NB4 (cell line): Measurements from ENCODE around the gene PSMD12.
"Not testable (repeated sequence)": the region's sequence is repeated elsewhere in the genome, so short reads cannot be mapped to it uniquely, and the experiment has no call there.

Source experiments
- DNase-seq: peaks from one replicate; pipeline ENCODE4 v3.0.0; 2010; ENCODE audit warnings: low read depth
- H3K4me3 ChIP-seq: one replicate; pipeline ENCODE4 v1.5.1; 2011; ENCODE audit warnings: mild to moderate bottlenecking, low read depth, low read length, moderate library complexity
- MYC ChIP-seq: IDR thresholded peaks from 2 replicates; pipeline ENCODE4 v1.6.1; 2011; ENCODE audit warnings: low read depth, low read length
- POLR2A ChIP-seq: IDR thresholded peaks from 2 replicates; pipeline ENCODE4 v1.6.1; 2011; ENCODE audit warnings: mild to moderate bottlenecking; ENCODE audit not compliant: insufficient read length; ENCODE audit errors: extremely low read depth
- TF ChIP-seq, protein P1 (sequence below): IDR thresholded peaks from 2 replicates; pipeline ENCODE4 v1.6.1; 2011; ENCODE audit warnings: low read depth, low read length
- TF ChIP-seq, protein P2 (sequence below): IDR thresholded peaks from one replicate; pipeline ENCODE4 v1.5.1; 2012; ENCODE audit warnings: low read depth, low read length

PSMD12 gene

DNA sequence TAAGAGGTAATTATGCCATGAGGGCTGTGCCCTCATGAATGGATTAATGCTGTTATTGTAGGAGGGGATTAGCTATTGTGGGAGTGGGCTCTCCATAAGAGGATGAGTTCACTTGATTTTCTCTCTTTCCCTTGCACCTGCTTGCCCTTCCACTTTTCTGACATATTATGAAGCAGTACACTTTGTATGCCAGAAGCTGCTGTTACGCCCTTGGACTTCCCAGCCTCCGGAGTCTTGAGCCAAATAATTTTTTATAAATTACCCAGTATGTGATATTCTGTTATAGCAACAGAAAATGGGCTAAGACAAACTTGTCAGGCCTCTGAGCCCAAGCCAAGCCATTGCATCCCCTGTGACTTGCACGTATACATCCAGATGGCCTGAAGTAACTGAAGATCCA, 38.4 kb downstream of the PSMD12 start:
- H3K4me3 ChIP-seq: no peak overlapping the region
- TF ChIP-seq, protein P1, sequence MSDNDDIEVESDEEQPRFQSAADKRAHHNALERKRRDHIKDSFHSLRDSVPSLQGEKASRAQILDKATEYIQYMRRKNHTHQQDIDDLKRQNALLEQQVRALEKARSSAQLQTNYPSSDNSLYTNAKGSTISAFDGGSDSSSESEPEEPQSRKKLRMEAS: no peak
- TF ChIP-seq, protein P2, sequence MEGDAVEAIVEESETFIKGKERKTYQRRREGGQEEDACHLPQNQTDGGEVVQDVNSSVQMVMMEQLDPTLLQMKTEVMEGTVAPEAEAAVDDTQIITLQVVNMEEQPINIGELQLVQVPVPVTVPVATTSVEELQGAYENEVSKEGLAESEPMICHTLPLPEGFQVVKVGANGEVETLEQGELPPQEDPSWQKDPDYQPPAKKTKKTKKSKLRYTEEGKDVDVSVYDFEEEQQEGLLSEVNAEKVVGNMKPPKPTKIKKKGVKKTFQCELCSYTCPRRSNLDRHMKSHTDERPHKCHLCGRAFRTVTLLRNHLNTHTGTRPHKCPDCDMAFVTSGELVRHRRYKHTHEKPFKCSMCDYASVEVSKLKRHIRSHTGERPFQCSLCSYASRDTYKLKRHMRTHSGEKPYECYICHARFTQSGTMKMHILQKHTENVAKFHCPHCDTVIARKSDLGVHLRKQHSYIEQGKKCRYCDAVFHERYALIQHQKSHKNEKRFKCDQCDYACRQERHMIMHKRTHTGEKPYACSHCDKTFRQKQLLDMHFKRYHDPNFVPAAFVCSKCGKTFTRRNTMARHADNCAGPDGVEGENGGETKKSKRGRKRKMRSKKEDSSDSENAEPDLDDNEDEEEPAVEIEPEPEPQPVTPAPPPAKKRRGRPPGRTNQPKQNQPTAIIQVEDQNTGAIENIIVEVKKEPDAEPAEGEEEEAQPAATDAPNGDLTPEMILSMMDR: no peak
- TF ChIP-seq POLR2A (no peak), MYC (no peak)
- DNase-seq: no peak

DNA sequence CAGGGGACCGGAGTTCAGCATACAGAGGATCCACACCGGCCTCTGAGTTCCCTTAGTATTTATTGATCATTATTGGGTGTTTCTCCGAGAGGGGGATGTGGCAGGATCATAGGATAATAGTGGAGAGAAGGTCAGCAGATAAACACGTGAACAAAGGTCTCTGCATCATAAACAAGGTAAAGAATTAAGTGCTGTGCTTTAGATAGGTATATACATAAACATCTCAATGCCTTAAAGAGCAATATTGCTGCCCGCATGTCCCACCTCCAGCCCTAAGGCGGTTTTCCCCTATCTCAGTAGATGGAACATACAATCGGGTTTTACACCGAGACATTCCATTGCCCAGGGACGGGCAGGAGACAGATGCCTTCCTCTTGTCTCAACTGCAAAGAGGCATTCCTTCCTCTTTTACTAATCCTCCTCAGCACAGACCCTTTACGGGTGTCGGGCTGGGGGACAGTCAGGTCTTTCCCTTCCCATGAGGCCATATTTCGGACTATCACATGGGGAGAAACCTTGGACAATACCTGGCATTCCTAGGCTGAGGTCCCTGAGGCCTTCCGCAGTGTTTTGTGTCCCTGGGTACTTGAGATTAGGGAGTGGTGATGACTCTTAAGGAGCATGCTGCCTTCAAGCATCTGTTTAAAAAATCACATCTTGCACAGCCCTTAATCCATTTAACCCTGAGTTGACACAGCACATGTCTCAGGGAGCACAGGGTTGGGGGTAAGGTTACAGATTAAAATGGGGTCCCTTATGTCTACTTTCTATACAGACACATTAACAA, 39.2 kb downstream of the PSMD12 start:
- not testable (repeated sequence) for DNase-seq, H3K4me3 ChIP-seq

DNA sequence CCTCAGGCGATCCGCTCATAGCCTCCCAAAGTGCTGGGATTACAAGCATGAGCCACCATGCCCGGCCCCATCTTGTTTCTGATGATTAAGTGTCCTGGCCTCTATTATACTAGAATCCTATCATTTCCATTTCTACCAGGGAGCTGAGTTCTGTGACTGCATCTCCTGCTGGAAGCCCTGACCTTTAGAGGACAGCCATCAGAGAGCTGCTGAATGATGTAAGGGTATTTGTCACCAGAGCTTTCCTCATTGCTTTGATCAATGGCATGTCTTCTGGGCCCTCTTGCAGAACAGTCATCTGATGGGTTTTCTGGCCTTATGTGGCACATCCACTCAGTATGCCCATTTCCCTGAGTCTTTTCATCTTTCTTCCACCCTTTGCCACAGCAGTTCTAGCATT, 39.9 kb downstream of the PSMD12 start:
- no peak overlapping the region for H3K4me3 ChIP-seq
- no peak for DNase-seq
- TF ChIP-seq MYC (no peak), POLR2A (no peak)
- TF ChIP-seq, protein P2: no peak
- TF ChIP-seq, protein P1: no peak

DNA sequence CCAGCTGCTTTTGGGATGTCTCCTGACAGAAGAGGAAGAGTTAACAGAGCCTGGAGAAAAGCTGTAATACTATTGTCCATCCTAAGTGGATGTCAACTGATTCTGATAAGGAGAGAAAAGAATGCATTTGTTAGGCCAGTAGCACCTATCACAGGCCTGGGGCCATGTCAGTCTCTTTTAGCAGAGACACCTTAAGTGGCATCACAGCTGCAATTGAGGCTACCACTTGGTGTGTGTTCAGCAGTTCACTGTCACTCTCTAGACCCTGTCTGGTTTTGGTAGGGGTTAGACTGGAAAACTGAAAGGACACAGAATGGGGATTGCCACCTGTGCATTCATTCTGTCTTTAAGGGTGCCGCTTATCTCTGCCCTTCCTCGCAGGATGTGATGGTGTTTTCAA, 42.0 kb downstream of the PSMD12 start:
- no peak for DNase-seq
- no peak overlapping the region for H3K4me3 ChIP-seq
- TF ChIP-seq, protein P1: no peak
- no peak for TF ChIP-seq MYC
- no peak for TF ChIP-seq POLR2A
- TF ChIP-seq, protein P2: no peak

DNA sequence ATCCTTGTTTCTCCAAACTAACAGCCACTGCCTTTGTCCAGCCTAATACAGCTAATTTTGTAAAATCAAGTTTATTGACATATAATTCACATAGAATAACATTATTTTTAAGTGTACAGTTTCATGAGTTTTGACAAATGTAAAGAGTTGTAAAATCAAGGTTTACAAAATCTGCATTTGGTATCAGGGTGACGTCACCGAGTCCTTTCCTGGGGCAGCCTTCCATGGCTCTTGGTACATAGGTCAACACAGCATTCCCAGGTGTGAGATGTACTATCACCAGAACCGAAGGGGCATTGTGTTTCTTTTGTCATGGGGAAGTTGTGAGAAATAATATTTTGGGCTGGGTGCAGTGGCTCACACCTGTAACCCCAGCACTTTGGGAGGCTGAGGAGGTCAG, 42.9 kb downstream of the PSMD12 start:
- no peak overlapping the region for H3K4me3 ChIP-seq
- DNase-seq: no peak
- TF ChIP-seq, protein P1: no peak
- TF ChIP-seq, protein P2: no peak
- TF ChIP-seq MYC: no peak
- no peak for TF ChIP-seq POLR2A

DNA sequence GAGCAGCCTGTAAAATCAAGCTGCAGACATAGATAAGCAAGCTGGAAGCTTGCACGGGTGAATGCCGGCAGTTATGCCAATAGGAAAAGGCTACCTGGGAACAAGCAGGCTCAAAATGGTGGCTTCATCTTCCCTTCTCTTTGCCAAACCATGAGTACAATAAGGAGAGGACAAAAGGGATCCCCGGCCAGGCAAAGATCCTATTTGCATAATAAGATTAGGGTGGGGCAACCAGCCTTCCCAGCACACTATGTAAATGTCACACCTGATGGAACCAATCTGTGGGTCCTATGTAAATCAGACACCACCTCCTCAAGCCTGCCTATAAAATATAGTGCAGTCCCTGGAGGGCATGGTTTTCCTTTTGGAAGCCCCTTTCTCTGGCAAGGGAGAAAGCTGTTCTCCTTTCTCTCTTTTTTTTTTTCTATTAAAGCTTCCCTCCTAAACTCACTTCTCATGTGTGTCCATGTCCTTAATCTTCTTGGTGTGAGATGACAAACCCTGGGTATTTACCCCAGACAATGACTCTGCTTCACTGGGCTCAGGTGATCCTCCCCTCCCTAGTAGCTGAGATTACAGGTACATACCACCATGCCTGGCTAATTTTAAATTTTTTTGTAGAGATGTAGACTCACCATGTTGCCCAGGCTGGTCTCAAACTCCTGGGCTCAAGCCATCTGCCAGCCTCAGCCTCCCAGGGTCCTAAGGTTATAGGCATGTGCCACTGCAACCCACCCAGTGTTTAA, 44.2 kb downstream of the PSMD12 start:
- DNase-seq: peak; percentile 37
- TF ChIP-seq MYC: no peak
- TF ChIP-seq, protein P1: no peak
- TF ChIP-seq POLR2A: no peak
- TF ChIP-seq, protein P2: no peak
- H3K4me3 ChIP-seq: no peak overlapping the region

DNA sequence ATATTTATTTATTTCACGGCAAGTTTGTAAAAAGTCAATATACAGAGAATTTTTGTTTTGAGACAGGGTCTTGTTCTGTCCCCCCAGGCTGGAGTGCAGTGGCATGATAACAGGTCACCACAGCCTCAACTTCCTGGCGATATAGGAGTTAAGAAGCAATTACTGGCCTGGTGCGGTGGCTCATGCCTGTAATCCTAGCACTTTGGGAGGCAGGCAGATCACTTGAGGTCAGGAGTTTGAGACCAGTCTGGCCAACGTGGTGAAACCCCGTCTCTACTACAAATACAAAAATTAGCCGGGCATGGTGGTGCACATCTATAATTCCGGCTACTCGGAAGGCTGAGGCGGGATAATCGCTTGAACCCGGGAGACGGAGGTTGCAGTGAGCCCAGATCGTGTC, 44.9 kb downstream of the PSMD12 start:
- DNase-seq, H3K4me3 ChIP-seq: not testable (repeated sequence)
